Lower lobe of right lung (tissue), 2 donors: ENCODE measurements around the gene GADD45A. TPM values are rescaled to one million over a fixed set of nuclear protein-coding genes. Genes with fewer than 3 reads are reported as not detected.

Experiments
- ATAC-seq, 2 donors: fragments of 200-7000 bp; cut with Tn5 transposase; one replicate each; pipeline ENCODE4 v1.9.1; 2020 to 2022; ENCODE audit warnings: mild to moderate bottlenecking in 2 of 2, moderate library complexity in 2 of 2
- DNase-seq: peaks from one replicate; pipeline ENCODE4 v3.0.0-alpha.2; 2020
- H3K27ac ChIP-seq: fragments of 200-600 bp; one replicate; pipeline ENCODE4 v1.8.0; 2022
- H3K27me3 ChIP-seq: fragments of 200-600 bp; one replicate; pipeline ENCODE4 v1.8.0; 2022; ENCODE audit warnings: low read depth
- H3K36me3 ChIP-seq: fragments of 200-600 bp; one replicate; pipeline ENCODE4 v1.8.0; 2022; ENCODE audit warnings: mild to moderate bottlenecking
- H3K4me1 ChIP-seq: fragments of 200-600 bp; one replicate; pipeline ENCODE4 v1.8.0; 2022
- H3K4me3 ChIP-seq: fragments of 200-600 bp; one replicate; pipeline ENCODE4 v1.8.0; 2022; ENCODE audit warnings: mild to moderate bottlenecking
- H3K9me3 ChIP-seq: fragments of 200-600 bp; one replicate; pipeline ENCODE4 v1.8.0; 2022
- CTCF ChIP-seq: fragments of 200-600 bp; IDR thresholded peaks from one replicate; pipeline ENCODE4 v1.8.0; 2022; ENCODE audit warnings: antibody characterized with exemption, mild to moderate bottlenecking
- intact Hi-C: fragments of 100-400 bp; cut with DNase I; formaldehyde crosslinking; loops from one replicate; pipeline ENCODE4 v1.11.0; 2022
- total RNA-seq: library from RNA; stranded (reverse); fragmentation: NEBNext Ultra II Directional; extraction: Animal tissue kit (Norgen Biotek cat#: 25700); gene quantifications from one replicate; pipeline ENCODE4 v1.2.1, GENCODE V29; 2021
- donor health status: DM: no; HTN: yes; CAD: no; lungs with severe emphysema.

Gene GADD45A
- total RNA-seq, 1 donor from 2014 or later: 13.6 TPM

- Histone ChIP-seq H3K4me3 (no peak overlapping the region), H3K27ac (no peak overlapping the region), H3K27me3 (no peaks in the 10 kb centered on the region), H3K4me1 (peaks cover 25% of the 10 kb centered on the region), H3K36me3 (no peaks in the 10 kb centered on the region), H3K9me3 (no peaks in the 10 kb centered on the region)
- ATAC-seq (no peak), DNase-seq (no peak)
- TF ChIP-seq CTCF: no peak
- intact Hi-C loops: no loop called here
Observed at GRCh38 chr1:67716800-67717199, 31.8 kb downstream of the GADD45A start.

GRCh38 chr1:67717876-67718275, 32.9 kb downstream of the GADD45A start:
- no peak for TF ChIP-seq CTCF
- no peaks in the 10 kb centered on the region for H3K27me3 ChIP-seq
- intact Hi-C loops: no loop called here
- DNase-seq (no peak), ATAC-seq (no peak)
- H3K36me3 ChIP-seq: no peaks in the 10 kb centered on the region
- H3K4me3 ChIP-seq: no peak overlapping the region
- H3K9me3 ChIP-seq: no peaks in the 10 kb centered on the region
- H3K27ac ChIP-seq: no peak overlapping the region
- peaks cover 24% of the 10 kb centered on the region for H3K4me1 ChIP-seq

- ATAC-seq (no peak), DNase-seq (no peak)
- no peaks in the 10 kb centered on the region for H3K9me3 ChIP-seq
- H3K4me1 ChIP-seq: peaks cover 31% of the 10 kb centered on the region
- H3K27me3 ChIP-seq: no peaks in the 10 kb centered on the region
- TF ChIP-seq CTCF: no peak
- H3K27ac ChIP-seq: no peak overlapping the region
- H3K4me3 ChIP-seq: no peak overlapping the region
- no peaks in the 10 kb centered on the region for H3K36me3 ChIP-seq
- intact Hi-C loops: no loop called here
Observed at GRCh38 chr1:67719329-67720196, 34.6 kb downstream of the GADD45A start.

- TF ChIP-seq CTCF: no peak
- H3K27ac ChIP-seq: no peak overlapping the region
- DNase-seq (no peak), ATAC-seq (no peak)
- intact Hi-C loops: no loop called here
- H3K27me3 ChIP-seq: no peaks in the 10 kb centered on the region
- no peaks in the 10 kb centered on the region for H3K9me3 ChIP-seq
- peaks cover 37% of the 10 kb centered on the region for H3K4me1 ChIP-seq
- H3K4me3 ChIP-seq: no peak overlapping the region
- no peaks in the 10 kb centered on the region for H3K36me3 ChIP-seq
Observed at GRCh38 chr1:67721112-67721511, 36.1 kb downstream of the GADD45A start.

- ATAC-seq (no peak), DNase-seq (no peak)
- no peak for TF ChIP-seq CTCF
- H3K9me3 ChIP-seq: no peaks in the 10 kb centered on the region
- no peak overlapping the region for H3K27ac ChIP-seq
- no peaks in the 10 kb centered on the region for H3K27me3 ChIP-seq
- peaks cover 37% of the 10 kb centered on the region for H3K4me1 ChIP-seq
- intact Hi-C loops: no loop called here
- no peak overlapping the region for H3K4me3 ChIP-seq
- H3K36me3 ChIP-seq: no peaks in the 10 kb centered on the region
Observed at GRCh38 chr1:67721650-67722291, 36.8 kb downstream of the GADD45A start.
